Measurements from ENCODE around the gene IZUMO2. TPM values are rescaled to one million over a fixed set of nuclear protein-coding genes. Genes with fewer than 3 reads are reported as not detected.

The IZUMO2 gene
- total RNA-seq, 2 donors from 2014 or later: 1.1 TPM; not detected in 1

DNA sequence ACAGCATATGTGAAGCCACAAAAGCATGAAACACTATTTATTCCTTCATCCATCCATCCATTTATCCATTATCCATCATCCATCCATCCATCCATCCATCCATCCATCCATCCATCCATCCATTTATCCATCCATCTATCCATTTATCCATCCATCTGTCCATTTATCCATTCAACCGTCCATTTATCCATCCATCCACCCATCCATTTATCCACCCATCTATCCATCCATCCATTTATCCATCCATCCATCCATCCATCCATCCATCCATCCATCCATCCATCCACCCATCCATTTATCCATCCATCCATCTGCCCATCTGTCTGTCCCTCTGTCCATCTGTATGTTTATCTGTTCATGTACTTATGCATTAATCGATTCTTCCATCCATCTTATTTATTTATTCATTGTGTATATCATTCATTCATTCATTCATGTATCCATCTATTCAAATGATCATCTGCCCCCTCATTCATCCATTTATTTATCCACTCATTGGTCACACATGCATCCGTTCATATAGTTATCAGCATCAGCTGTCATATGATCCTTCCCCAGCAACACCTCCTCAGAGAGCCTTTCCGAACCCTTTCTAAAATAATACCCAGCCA is 33.3 kb upstream of the IZUMO2 start:
- Histone ChIP-seq H3K27me3 (replicated peaks; ENCODE audit: insufficient read depth) (no peaks in the 10 kb centered on the region), H3K36me3 (no peaks in the 10 kb centered on the region), H3K4me1 (replicated peaks) (no peaks in the 10 kb centered on the region), H3K9me3 (no peaks in the 10 kb centered on the region), H3K4me3 (no peak overlapping the region), H3K27ac (no peak overlapping the region)
- TF ChIP-seq, protein P1, sequence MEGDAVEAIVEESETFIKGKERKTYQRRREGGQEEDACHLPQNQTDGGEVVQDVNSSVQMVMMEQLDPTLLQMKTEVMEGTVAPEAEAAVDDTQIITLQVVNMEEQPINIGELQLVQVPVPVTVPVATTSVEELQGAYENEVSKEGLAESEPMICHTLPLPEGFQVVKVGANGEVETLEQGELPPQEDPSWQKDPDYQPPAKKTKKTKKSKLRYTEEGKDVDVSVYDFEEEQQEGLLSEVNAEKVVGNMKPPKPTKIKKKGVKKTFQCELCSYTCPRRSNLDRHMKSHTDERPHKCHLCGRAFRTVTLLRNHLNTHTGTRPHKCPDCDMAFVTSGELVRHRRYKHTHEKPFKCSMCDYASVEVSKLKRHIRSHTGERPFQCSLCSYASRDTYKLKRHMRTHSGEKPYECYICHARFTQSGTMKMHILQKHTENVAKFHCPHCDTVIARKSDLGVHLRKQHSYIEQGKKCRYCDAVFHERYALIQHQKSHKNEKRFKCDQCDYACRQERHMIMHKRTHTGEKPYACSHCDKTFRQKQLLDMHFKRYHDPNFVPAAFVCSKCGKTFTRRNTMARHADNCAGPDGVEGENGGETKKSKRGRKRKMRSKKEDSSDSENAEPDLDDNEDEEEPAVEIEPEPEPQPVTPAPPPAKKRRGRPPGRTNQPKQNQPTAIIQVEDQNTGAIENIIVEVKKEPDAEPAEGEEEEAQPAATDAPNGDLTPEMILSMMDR (IDR thresholded peaks at IDR 0.05): no peak
- TF ChIP-seq POLR2A (IDR thresholded peaks at IDR 0.05): no peak
- TF ChIP-seq POLR2AphosphoS5 (IDR thresholded peaks at IDR 0.05): no peak
- 87% methylated on average over 4 of the region's 4 CpGs for WGBS
- DNase-seq (ENCODE audit: low spot score): no peak
- intact Hi-C loops (cut with DNase I): no loop called here

DNA sequence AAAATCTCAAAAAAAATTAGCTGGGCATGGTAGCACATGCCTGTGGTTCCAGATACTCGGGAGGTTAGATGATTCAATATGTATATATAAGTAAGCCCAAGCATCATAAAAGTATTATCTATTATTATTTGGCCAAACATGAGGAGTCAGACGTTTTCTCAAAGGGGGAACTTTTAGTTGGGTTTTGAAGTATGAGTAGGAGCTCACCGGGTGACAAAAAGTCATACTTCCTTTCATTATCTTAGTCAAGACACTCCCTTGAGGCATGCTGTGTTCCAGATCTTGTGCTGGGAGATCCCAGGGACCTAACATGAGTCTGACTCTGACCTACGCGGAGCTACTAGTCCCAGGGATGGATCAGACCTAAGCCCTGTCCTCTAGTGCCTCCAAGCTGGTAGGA is 32.1 kb upstream of the IZUMO2 start:
- H3K36me3 ChIP-seq: no peaks in the 10 kb centered on the region
- no peak overlapping the region for H3K4me3 ChIP-seq
- H3K4me1 ChIP-seq (replicated peaks): no peaks in the 10 kb centered on the region
- intact Hi-C loops (cut with DNase I): no loop called here
- H3K9me3 ChIP-seq: no peaks in the 10 kb centered on the region
- DNase-seq (ENCODE audit: low spot score): no peak
- WGBS: 68% methylated on average over 5 of the region's 5 CpGs
- TF ChIP-seq POLR2AphosphoS5 (IDR thresholded peaks at IDR 0.05): no peak
- TF ChIP-seq, protein P1 (IDR thresholded peaks at IDR 0.05): no peak
- TF ChIP-seq POLR2A (IDR thresholded peaks at IDR 0.05): no peak
- H3K27ac ChIP-seq: no peak overlapping the region
- no peaks in the 10 kb centered on the region for H3K27me3 ChIP-seq (replicated peaks; ENCODE audit: insufficient read depth)

DNA sequence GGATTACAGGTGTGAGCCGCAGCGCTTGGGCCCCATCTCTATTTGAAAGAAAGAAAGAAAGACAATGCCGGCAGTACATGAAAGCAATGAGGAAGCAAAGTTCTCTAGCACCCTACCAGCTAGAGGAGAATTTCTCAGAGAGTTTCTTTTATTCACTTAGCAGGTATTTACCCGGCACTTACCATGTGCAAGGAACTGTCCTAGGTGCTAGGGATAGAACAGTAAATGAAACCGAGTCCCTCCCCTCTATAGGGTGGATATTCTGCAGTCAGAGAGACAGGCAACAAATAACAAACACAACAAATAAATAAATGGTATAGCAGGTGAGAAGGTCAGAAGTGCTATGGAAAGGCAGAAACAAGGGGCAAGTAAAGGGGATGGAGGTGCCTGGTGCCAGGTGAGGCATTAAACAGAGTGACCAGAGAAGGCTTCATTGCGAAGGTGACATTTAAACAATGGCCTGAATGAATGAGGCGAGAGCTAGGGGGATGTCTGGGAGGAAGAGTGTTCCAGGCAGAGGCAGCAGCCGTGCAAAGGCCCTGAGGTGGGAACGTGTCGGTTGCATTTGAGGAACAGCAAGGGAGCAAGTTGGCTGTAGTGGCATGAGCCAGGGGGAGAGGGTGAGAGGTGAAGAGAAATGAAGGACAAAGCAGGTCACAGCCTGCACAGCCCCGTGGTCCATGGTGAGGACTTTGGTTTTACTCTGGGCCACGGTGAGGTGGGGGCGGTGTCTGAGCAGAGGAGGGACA is 29.6 kb upstream of the IZUMO2 start:
- no peaks in the 10 kb centered on the region for H3K9me3 ChIP-seq
- 68% methylated on average over 13 of the region's 13 CpGs for WGBS
- no peaks in the 10 kb centered on the region for H3K4me1 ChIP-seq (replicated peaks)
- H3K36me3 ChIP-seq: no peaks in the 10 kb centered on the region
- H3K4me3 ChIP-seq: no peak overlapping the region
- intact Hi-C loops (cut with DNase I): no loop called here
- no peaks in the 10 kb centered on the region for H3K27me3 ChIP-seq (replicated peaks; ENCODE audit: insufficient read depth)
- H3K27ac ChIP-seq: no peak overlapping the region
- TF ChIP-seq, protein P1 (IDR thresholded peaks at IDR 0.05): no peak
- TF ChIP-seq POLR2AphosphoS5 (IDR thresholded peaks at IDR 0.05) (no peak), POLR2A (IDR thresholded peaks at IDR 0.05) (no peak)
- DNase-seq (ENCODE audit: low spot score): no peak

DNA sequence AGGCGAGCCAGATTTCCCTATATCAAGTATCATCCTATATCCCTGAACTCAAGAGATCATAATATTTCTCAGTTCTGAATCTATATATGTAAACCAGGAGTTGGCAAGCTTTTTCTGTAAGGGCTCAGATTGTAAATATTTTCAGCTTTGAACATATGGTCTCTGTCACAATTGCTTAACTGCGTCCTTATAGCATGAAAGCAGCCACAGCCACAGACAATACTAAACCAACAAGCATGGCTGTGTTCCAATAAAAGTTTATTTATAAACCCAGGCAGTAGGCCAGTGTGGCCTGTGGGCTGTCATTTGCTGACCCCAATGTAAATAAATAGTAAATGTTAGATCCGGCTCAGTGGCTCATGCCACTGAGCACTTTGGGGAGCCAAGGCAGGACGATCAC is 28.1 kb upstream of the IZUMO2 start:
- Histone ChIP-seq H3K9me3 (no peaks in the 10 kb centered on the region), H3K4me1 (replicated peaks) (no peaks in the 10 kb centered on the region), H3K27me3 (replicated peaks; ENCODE audit: insufficient read depth) (no peaks in the 10 kb centered on the region), H3K4me3 (no peak overlapping the region), H3K36me3 (no peaks in the 10 kb centered on the region), H3K27ac (no peak overlapping the region)
- TF ChIP-seq POLR2AphosphoS5 (IDR thresholded peaks at IDR 0.05): no peak
- TF ChIP-seq, protein P1 (IDR thresholded peaks at IDR 0.05): no peak
- no peak for TF ChIP-seq POLR2A (IDR thresholded peaks at IDR 0.05)
- intact Hi-C loops (cut with DNase I): no loop called here
- no peak for DNase-seq (ENCODE audit: low spot score)
- WGBS: 12% methylated on average over 4 of the region's 4 CpGs

DNA sequence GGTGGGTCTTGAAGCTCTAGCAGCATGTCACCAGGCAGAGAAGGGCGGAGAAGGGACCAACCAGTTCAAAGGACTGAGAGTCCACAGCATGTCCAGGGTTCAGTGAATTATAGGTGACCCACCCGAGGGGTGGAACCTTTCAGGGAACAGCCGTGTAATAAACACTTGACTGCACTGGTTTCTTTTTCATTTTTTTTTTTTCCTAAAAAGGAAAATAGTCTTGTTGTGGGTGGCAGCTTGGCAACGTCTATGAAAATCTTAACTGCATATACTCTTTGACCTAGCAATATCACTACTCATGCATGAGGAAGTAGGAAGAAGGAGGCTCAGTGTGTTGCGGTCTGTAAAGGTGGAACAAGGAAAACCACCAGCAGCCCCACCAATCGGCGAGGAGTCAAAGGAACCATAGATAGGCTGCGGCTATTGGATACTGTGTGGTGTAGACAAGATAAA is 27.4 kb upstream of the IZUMO2 start:
- TF ChIP-seq POLR2A (IDR thresholded peaks at IDR 0.05): no peak
- no peak for TF ChIP-seq POLR2AphosphoS5 (IDR thresholded peaks at IDR 0.05)
- TF ChIP-seq, protein P1 (IDR thresholded peaks at IDR 0.05): no peak
- WGBS: 68% methylated on average over 8 of the region's 8 CpGs
- no peak for DNase-seq (ENCODE audit: low spot score)
- intact Hi-C loops (cut with DNase I): no loop called here
- H3K27me3 ChIP-seq (replicated peaks; ENCODE audit: insufficient read depth): no peaks in the 10 kb centered on the region
- no peaks in the 10 kb centered on the region for H3K9me3 ChIP-seq
- H3K36me3 ChIP-seq: no peaks in the 10 kb centered on the region
- no peak overlapping the region for H3K4me3 ChIP-seq
- H3K27ac ChIP-seq: no peak overlapping the region
- no peaks in the 10 kb centered on the region for H3K4me1 ChIP-seq (replicated peaks)
